Muscle layer of duodenum (tissue), 2 donors: ENCODE measurements around the gene JAKMIP1.

Source experiments
- H3K27ac ChIP-seq: one replicate; pipeline ENCODE4 v1.7.0; 2013; ENCODE audit warnings: mild to moderate bottlenecking, low read length
- H3K27me3 ChIP-seq: one replicate; pipeline ENCODE4 v1.7.0; 2013; ENCODE audit warnings: low read depth, mild to moderate bottlenecking, control low read depth, low read length
- H3K36me3 ChIP-seq, 2 donors: one replicate each; pipeline ENCODE4 v1.7.0; 2013; ENCODE audit warnings: low read length in 2 of 2, control low read depth in 1 of 2, mild to moderate bottlenecking in 1 of 2; ENCODE audit not compliant: insufficient read depth in 2 of 2, control insufficient read depth in 1 of 2
- H3K4me1 ChIP-seq, 2 donors: one replicate each; pipeline ENCODE4 v1.7.0; 2013; ENCODE audit warnings: low read length in 2 of 2, mild to moderate bottlenecking in 2 of 2, control low read depth in 1 of 2, moderate library complexity in 1 of 2; ENCODE audit not compliant: insufficient read depth in 2 of 2, control insufficient read depth in 1 of 2
- H3K4me3 ChIP-seq, 2 donors: one replicate each; pipeline ENCODE4 v1.7.0; 2013; ENCODE audit warnings: low read length in 2 of 2, low read depth in 1 of 2, mild to moderate bottlenecking in 1 of 2
- H3K9me3 ChIP-seq, 2 donors: one replicate each; pipeline ENCODE4 v1.7.0; 2013; ENCODE audit warnings: low read length in 2 of 2, control low read depth in 1 of 2, mild to moderate bottlenecking in 1 of 2; ENCODE audit not compliant: control insufficient read depth in 1 of 2
- donor health status: healthy.

JAKMIP1 gene

DNA sequence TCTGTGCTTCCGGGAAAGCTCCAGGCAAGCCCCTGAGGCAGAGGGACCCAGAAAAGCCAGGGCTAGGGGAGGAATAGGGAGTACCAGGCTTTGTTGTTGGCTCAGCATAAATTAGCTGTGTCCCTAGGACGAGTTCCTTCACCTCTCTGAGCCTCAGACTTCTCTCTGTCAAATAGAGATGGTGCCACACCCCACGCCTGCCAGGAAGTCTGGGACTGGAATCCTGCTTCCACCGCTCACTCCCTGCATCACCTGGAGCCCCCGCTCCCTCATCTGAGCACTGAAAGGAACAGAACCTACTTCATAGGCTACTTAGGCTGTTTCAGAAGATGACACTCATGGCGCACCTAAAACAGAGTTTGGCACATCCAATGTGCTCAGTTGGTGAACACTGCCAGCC lies 8.1 kb upstream of the JAKMIP1 start:
- Histone ChIP-seq H3K4me1 (no peaks in the 10 kb centered on the region), H3K27me3 (no peaks in the 10 kb centered on the region), H3K36me3 (no peaks in the 10 kb centered on the region), H3K27ac (no peak overlapping the region), H3K9me3 (peaks cover 0 to 6% of the 10 kb centered on the region in 2 donors), H3K4me3 (no peak overlapping the region)

GRCh38 chr4:6207602-6208001 lies 7.3 kb upstream of the JAKMIP1 start:
- Histone ChIP-seq H3K4me3 (no peak overlapping the region), H3K27me3 (no peaks in the 10 kb centered on the region), H3K4me1 (no peaks in the 10 kb centered on the region), H3K27ac (no peak overlapping the region), H3K36me3 (no peaks in the 10 kb centered on the region), H3K9me3 (no peaks in the 10 kb centered on the region)

DNA sequence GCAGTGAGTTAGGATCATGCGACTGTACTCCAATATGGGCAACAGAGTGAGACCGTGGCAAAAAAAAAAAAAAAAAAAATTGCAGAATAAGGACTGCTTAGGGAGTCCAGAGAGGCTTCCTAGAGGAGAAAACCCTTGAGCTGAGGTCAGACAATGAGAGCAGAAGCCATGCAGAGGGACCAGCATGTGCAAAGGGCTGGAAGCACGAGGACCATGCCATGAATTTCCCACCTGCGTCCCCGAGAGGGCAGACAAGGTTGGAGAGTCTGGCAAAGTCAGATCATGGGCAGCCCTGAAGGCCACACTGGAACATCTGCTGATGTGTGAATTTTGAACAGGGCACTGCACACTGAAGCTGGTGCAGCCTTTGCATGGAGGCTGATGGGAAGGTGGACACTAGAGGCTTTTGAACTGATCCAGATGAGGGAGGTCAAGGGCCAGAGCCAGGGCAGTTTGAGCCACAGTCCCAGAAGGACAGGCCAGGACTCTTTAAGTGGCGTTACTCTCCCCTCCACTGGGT lies 6.5 kb upstream of the JAKMIP1 start:
- H3K4me3 ChIP-seq: no peak overlapping the region
- H3K4me1 ChIP-seq: no peaks in the 10 kb centered on the region
- no peak overlapping the region for H3K27ac ChIP-seq
- no peaks in the 10 kb centered on the region for H3K27me3 ChIP-seq
- H3K36me3 ChIP-seq: no peaks in the 10 kb centered on the region
- H3K9me3 ChIP-seq: no peaks in the 10 kb centered on the region

- no peaks in the 10 kb centered on the region for H3K9me3 ChIP-seq
- H3K36me3 ChIP-seq: no peaks in the 10 kb centered on the region
- no peak overlapping the region for H3K4me3 ChIP-seq
- H3K27me3 ChIP-seq: no peaks in the 10 kb centered on the region
- no peak overlapping the region for H3K27ac ChIP-seq
- H3K4me1 ChIP-seq: no peaks in the 10 kb centered on the region
These were observed 5.6 kb upstream of the JAKMIP1 start for GRCh38 chr4:6205973-6206372.

- no peak overlapping the region for H3K27ac ChIP-seq
- no peaks in the 10 kb centered on the region for H3K9me3 ChIP-seq
- no peaks in the 10 kb centered on the region for H3K4me1 ChIP-seq
- no peaks in the 10 kb centered on the region for H3K36me3 ChIP-seq
- H3K27me3 ChIP-seq: no peaks in the 10 kb centered on the region
- H3K4me3 ChIP-seq: no peak overlapping the region
These were observed 5.2 kb upstream of the JAKMIP1 start for GRCh38 chr4:6205567-6205931.

DNA sequence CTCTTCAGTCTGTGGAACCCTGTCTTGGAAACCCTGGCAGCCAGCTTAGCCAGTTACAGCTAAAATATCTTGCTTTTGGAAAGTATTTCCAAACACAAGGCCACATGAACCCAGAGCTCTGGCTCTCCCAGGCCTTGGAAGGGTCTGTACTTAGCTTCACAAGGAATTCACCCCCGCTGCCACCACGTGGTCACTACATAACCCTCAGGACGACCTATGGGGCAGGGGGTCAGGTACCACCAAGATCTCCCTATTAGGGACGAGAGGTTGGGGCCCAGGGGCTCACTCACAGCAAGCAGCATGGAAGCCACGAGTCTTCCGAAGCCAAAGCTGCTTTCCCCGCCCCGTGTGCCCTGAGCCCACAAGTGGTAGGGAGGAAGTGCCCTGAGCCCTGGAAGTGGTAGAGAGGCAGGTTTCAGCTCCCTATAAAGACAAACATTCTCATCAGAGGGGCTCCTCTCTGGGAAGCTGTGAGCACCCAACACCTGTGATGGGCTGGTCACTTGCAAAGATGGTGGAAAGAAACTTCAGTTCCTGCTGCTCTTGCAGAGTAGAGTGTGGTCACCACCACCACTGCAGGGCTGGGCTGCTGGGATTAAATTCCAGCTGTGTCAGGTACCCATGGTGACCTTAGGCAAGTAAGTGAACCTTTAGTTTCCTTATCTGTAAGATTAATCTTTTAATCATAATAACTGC lies 4.7 kb upstream of the JAKMIP1 start:
- Histone ChIP-seq H3K27me3 (no peaks in the 10 kb centered on the region), H3K4me1 (peaks cover 0 to 2% of the 10 kb centered on the region in 2 donors), H3K36me3 (no peaks in the 10 kb centered on the region), H3K9me3 (no peaks in the 10 kb centered on the region), H3K4me3 (no peak overlapping the region), H3K27ac (no peak overlapping the region)

GRCh38 chr4:6204098-6204497 lies 3.7 kb upstream of the JAKMIP1 start:
- Histone ChIP-seq H3K4me1 (peaks cover 0 to 11% of the 10 kb centered on the region in 2 donors), H3K36me3 (no peaks in the 10 kb centered on the region), H3K27ac (no peak overlapping the region), H3K4me3 (no peak overlapping the region), H3K27me3 (peaks cover 3% of the 10 kb centered on the region), H3K9me3 (no peaks in the 10 kb centered on the region)

- H3K4me3 ChIP-seq: no peak overlapping the region
- peaks cover 0 to 18% of the 10 kb centered on the region in 2 donors for H3K4me1 ChIP-seq
These were observed 1.3 kb upstream of the JAKMIP1 start for GRCh38 chr4:6201580-6202091.

DNA sequence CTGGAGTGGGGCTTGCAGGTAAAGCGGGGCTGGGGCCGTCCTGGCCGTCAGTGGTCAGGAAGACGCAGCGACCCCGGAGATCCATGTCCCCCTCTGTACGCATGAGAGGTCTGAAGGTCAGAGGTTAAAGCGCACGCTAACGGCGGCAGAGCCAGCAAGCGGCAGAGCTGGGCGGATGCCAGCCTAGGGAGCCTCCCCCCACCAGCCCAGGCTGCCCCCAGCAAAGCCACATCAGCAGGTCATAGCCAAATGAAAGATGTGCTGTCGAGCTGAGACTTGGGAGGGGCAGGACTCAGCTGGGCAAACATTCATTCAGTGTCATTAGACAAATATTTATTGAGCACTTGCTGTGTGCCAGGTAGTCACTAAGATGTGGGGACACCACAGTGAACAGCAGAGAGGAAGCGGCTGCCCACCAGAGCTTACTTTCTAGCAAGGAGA lies 593 bp upstream of the JAKMIP1 start:
- H3K36me3 ChIP-seq: no peaks in the 10 kb centered on the region
- H3K4me1 ChIP-seq: peaks cover 0 to 18% of the 10 kb centered on the region in 2 donors
- peak overlapping the region in 1 of 2 donors; percentile 51 for H3K4me3 ChIP-seq
- no peaks in the 10 kb centered on the region for H3K9me3 ChIP-seq
- peaks cover 23% of the 10 kb centered on the region for H3K27me3 ChIP-seq
- H3K27ac ChIP-seq: no peak overlapping the region

More at GRCh38 chr4:6201580-6202091, 1.3 kb upstream of the JAKMIP1 start:
- Histone ChIP-seq H3K27me3 (peaks cover 23% of the 10 kb centered on the region), H3K9me3 (no peaks in the 10 kb centered on the region), H3K36me3 (no peaks in the 10 kb centered on the region), H3K27ac (no peak overlapping the region)

DNA sequence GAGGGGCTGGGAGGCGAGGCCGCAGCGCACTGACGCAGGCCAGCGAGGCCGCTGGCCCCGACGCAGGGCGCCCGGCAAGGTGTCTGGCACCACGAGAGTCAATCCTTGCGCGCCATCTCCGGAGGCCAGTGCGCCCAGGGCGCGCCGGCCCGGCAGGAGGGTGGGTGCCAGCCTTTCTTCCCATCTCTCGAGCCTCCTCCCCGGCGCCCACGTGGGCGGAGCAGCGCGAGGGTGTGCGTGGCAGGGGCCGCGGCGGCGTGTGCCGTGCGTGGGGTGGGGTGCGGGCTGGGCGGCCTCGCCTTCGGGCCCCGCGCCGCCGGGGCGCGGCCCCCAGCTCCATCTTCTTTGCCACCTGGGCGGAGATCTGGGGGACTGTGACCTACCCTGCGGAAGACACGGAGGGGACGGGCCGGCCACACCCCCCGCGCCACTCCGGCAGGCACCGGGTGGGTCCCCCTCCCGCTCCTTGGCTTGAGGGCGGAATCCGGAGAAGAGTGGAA lies 877 bp downstream of the JAKMIP1 start:
- no peaks in the 10 kb centered on the region for H3K36me3 ChIP-seq
- peaks cover 0 to 18% of the 10 kb centered on the region in 2 donors for H3K4me1 ChIP-seq
- H3K4me3 ChIP-seq: peak overlapping the region in 1 of 2 donors; percentile 73
- peaks cover 23% of the 10 kb centered on the region for H3K27me3 ChIP-seq
- no peaks in the 10 kb centered on the region for H3K9me3 ChIP-seq
- H3K27ac ChIP-seq: no peak overlapping the region

GRCh38 chr4:6198768-6199421 lies 1.5 kb downstream of the JAKMIP1 start:
- Histone ChIP-seq H3K27ac (no peak overlapping the region), H3K27me3 (peaks cover 23% of the 10 kb centered on the region), H3K4me3 (peak overlapping the region in 1 of 2 donors; percentile 73)

More at GRCh38 chr4:6198768-6199421, 1.5 kb downstream of the JAKMIP1 start:
- Histone ChIP-seq H3K9me3 (no peaks in the 10 kb centered on the region), H3K36me3 (no peaks in the 10 kb centered on the region), H3K4me1 (peaks cover 0 to 18% of the 10 kb centered on the region in 2 donors)
